Right renal cortex interstitium (tissue), 3 donors: ENCODE results near the gene SFRP5. TPM values are rescaled to one million over a fixed set of nuclear protein-coding genes. Genes with fewer than 3 reads are reported as not detected.

ENCODE experiments used
- DNase-seq, 3 donors: peaks; one replicate each; pipeline ENCODE4 v3.0.0-alpha.2; 2013; ENCODE audit warnings: low read depth in 3 of 3, low spot score in 2 of 3
- polyA plus RNA-seq, 3 donors: library from polyadenylated mRNA; unstranded; fragments of 120-200 nt; gene quantifications; one replicate each; pipeline ENCODE4 v1.2.1, GENCODE V29; 2013; ENCODE audit not compliant: insufficient read length in 3 of 3

Gene SFRP5
- polyA plus RNA-seq, 3 donors, result 0.07 to 0.16 (median 0.08) TPM

DNA sequence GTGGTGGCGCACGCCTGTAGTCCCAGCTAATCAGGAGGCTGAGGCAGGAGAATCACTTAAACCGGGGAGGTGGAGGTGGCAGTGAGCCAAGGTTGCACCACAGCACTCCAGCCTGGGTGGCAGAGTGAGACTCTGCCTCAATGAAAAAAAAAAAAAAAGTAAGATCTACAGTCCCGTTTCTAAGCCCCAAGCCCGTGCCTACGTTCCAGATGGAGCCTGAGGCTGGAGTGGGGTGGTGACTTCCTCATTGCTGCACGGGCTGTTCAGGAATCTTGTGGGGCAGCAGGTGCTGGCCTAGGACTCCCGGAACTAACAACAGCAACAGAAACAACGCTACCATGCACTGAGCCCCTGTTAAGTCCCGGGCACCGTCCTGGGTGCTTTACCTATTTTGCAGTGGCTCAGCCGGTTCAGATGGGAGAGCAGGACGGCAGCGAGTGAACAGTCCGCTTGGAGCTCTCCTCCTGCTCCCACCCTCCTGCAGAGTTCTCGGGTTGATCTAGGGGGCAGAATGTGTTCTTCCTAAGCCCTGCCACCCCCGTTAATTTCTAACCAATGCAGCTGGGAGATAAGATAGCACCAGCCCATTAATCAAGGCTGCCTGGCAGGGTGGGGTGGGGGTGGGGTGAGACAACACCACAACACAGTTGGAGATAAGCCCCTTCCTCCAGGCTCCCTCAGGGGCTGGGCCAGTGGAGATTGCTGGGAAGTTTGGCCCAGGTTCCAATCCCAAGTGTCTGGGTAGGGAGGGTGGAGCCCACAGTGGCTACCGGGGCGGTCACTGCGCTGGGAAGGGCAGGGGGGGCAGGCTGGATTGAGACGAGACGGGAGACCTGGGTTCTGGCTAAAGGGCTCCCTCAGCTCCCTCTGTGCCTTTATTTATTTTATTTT lies 17.0 kb upstream of the SFRP5 start:
- no peak for DNase-seq

DNA sequence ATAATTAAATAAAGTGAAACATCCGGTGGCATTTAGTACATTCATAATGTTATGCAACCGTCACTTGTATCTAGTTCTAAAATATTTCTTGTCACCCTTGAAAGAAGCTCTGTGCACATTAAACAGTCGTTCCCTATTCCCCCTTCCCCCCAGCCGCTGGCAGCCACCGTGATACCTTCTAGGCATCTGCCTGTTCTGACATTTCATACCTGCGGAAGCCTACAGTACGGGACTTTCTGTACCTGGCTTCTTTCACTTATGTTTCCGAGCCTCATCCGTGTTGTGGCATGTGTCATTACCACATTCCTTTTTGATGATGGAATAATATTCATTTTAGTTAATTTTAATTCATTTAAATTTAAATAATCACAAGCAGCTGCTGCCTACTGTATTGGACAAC lies 13.9 kb upstream of the SFRP5 start:
- no peak for DNase-seq

DNA sequence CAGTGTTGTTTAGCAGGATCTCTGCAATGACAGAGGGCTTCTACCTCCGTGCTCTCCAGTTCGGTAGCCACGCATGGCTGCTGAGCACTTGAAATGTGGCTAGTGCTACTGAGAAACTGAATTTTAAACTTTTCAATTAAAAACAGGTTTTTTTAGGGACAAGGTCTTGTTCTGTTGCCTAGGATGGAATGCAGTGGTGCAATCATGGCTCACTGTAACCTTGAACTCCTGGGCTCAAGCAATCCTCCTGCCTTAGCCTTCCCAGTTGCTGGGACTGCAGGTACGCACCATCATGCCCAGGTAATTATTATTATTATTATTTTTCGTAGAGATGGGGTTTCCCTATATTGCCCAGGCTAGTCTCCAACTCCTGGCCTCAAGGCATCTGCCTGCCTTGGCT lies 13.4 kb upstream of the SFRP5 start:
- no peak for DNase-seq

DNA sequence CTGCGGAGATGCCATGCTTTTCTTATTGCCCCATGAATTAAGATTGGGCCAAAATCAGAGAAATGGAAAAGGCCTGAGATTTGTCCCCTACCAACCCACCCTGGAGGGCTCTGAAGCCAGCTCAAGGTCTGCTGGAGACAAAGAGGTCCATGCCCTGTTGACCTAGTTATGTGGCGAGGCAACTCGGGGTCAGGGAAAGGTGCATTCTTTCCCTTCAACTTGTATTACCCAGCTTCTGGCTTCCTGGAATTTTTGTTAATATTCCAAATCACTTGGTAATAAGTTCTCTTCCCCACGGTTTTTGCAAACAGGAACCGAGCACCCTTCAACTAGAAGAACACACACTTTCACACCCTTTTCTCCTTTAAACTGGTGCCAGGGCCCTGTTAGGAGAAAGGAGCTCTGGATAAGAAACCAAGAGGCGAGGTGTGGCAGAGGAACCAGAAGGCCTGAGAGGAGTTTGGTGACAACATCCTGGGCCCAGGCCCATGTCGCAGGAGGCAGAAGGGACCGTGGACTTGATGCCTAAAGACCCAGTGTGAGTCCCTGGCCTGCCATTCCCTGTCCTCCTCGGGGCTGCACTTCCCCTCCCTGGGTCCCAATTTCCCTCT lies 12.5 kb upstream of the SFRP5 start:
- no peak for DNase-seq

DNA sequence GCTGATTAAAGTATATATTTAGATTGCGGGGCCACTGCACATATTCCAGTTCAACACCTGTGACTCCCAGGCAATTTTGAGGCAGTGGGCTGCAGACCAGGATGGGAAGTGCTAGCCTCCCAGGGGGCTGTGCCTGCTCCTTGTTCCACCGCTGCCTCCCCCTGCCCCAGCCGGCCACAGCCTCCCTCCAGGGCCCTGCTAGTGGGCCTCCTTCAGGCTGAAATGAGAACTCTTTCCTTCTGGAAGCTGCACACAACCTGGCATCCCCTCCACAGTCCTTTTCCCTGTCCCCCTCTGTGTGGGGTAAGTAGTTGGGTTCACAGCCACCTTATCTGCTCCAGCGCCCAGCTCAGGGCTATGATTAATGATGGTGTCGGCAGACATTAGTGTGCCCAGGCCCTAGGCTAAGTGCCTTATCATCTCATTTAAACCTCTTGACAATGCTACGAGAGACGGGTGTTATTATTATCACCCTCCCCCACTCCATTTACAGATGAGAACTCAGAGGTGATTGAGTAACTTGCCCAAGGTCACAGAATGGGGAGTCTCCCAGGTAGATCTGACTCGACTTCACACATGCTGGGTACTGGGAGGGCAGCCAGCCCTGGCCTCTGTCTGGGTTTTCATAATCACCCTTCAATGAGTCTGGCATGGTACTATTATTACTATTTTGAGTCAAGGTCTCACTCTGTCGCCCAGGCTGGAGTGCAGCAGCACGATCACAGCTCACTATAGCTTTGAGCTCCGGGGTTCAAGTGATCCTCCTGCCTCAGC lies 10.8 kb upstream of the SFRP5 start:
- no peak for DNase-seq

DNA sequence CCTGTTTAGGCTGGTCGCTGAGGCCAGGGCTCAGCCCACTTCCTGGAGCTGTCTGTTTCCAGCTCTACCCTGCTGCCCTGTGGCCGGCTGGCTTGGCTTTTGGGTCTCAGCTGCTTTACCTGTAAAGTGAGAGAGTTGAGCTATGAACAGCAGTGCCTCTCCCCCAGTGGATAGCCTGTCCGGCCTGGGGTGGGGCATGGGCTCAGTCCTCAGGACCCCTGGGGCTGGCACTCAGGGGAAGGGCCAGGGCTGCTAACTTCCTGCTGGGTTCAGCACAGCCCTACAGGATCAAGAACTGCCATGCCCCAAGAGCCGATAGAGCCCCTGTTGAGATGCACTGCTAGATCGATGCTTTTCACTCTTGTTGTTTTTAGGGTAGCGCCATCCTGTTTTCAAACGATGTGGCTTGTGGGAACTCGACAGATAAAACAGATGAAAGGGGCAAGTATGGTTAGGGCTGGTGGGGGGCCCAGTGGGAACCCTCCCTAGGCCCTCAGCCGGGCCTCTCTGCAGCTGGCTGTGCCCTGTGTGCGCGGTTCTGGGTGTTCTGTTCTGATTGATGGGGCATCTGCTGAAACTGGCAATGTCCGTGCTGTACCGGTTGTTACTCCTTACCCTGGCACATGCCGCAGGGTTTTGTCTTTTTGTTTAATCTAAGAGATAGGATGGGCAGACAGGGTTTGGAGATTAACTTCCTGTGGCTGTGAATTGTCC lies 10.0 kb upstream of the SFRP5 start:
- no peak for DNase-seq

DNA sequence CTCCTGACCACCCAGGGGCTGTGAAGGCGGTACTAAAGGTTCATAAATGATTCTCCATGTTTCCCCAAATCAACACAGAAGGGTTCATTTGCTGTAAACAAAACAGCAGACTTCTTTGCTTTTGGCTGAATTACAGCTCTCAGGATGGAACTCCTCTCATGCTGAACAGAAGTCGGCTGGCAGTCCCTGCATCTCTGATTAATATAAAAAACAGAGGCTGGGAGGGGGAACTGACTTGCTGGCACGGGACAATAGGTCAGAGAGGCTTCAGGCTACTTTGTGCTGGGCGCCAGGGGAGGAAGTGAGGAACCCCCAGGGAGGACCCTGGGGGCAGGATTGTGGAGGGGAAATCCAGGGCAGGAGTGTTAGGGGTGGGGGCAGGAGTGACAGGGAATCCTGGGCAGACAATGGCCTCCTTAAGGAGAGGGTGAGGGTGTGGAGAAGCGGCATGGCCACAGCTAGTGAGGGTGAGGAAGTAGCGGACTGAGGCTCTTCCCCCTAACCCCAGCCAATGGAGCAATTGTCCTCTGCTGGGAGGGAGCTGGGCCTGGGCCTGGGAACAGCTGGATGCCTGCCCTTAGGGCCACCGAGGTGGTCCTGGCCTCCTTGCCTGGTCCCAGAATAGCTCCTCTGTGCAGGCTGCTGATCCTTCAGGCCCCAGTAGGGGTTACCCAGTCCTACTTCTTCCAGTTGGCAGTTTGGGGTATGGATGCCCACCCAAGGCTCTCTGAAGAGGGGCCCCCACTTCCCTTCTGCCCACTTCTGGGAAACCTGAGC lies 9.2 kb upstream of the SFRP5 start:
- no peak for DNase-seq

DNA sequence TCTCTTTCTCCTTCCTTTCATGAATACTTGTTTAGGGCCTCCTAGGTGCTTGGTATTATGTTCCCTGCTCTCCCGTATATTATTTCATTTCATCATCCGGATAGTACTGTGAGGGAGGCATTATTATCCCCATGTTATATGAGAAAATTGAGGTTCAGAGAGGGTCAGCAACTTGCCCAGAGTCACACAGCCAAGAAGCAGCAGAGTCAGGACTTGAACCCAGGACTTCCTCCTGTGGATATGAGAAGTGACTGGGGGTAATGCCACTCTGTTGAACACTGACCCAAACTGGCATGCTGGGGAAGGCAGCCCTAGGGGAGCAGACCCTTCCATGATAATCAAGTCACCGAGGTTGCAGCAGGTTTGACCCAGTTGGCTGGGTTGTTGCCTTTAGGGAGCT lies 8.2 kb upstream of the SFRP5 start:
- no peak for DNase-seq

DNA sequence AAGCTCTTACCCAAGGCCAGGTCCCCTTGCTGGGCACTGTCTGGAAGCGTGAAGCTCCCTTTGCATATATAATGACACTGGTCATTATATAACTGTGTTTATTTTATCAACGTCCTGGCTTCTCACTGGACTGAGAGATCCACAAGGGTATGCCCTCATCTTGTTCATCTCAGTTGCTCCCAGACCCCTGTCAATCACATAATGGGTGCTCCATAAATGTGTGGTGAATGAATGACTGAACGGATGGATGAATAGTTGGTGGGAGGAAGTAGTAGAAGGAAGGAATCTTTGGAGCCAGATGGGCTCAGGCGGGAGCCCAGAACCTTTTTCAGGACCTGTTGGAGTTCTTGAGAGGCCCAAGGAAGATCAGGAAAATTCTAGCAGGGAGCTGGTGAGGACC lies 7.7 kb upstream of the SFRP5 start:
- DNase-seq, result no peak

DNA sequence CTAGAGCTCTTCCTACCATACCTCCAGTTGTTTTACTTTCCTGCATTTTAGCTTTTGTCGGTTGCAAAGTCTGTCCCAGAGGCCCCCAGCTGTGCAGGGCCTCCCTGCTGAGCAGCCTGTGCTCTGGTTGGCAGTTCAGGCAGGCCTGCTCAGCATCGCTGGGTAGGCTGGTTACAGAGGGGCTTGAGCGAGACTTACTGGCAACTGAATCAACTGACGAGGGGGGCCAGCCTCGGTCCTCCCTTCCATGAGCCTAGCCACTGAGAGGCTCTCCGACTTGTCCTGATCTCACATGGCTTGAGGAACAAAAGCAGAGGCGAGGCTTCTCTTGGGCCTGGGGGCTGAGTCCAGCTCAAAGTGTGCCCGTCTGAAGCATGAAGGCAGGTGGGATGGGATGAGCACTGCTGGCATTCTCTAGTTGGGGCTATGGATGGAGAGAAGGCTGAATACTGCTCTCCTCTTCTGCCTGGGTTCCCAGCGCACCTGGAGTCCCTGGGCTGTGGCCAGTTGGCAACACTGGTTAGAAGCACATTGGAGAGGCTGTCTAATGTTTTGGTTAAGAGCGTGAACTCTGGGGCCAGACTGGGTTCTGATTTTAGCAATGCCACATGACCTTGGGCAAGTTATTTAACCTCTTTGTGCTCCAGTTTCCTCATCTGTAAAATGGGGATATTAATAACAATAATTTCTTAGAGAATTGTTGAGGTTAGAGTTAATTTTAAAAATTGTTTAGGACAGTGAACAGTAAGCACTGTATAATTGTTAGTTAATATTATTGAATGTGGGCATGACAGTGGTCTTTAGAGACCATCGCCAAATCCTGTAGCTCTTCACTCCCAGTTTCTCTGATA lies 6.9 kb upstream of the SFRP5 start:
- no peak for DNase-seq

DNA sequence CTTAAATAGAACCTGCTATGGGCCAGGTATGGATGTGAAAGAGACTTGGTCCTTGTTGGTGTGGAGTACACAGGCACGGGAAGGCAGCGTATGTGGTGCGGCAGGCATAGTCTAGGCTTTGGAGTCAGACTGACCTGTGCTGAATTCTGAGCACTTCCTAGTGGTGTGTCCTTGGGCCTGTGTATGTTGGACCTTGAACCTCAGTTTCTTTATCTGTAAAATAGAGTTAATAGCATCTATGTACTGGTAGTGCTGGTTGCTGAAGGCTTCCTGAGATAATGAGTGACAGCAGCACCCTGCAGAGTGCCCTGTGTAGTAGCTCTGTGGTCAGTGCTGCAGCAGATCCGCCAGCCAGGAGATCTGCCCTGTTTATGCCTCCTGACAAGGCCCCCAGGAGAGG lies 5.3 kb upstream of the SFRP5 start:
- DNase-seq, result no peak

DNA sequence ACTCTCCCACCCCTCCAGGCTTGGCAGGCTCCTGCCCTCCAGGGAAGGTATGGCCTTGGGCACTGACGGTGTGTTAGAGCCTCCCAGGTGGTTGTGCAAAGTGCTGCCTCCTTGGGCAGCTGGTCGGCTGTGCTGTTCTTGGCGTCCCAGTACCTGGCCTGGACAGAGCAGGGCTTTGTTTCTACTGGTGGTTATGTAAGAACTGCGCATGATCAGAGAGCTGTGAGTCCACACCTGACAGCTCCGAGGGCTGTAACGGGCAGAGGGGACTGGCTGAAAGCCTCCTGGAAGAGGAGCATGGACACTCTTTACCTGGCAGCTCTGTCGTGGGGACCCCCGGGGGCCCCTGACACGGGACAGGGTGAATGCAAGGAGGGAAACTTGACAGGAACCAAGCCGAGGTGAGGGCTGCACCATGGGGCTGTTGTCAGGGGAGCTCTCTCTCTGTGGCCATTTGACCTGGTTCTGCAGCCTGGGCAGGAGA lies 3.1 kb upstream of the SFRP5 start:
- DNase-seq, result no peak

DNA sequence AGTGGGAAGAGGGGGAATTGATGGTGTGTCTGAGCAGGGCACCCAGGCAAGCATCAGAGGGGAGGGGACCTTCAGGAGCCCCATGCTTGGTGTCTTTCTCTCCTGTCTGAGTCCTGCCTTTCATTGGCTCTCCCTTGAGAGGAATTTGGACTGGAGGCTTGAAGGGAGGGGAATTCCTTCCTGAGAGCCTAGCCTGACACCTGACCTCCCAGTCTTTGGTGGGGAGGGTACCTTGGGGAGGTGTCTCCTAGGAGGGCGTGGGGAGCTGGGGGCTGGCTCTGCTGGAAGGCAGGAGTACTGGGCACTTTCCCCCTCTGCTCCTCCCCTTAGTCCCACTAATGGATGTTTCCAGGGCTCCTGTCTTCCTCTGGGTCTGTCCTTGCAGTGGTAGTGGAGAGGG lies 1.3 kb upstream of the SFRP5 start:
- DNase-seq, result no peak

DNA sequence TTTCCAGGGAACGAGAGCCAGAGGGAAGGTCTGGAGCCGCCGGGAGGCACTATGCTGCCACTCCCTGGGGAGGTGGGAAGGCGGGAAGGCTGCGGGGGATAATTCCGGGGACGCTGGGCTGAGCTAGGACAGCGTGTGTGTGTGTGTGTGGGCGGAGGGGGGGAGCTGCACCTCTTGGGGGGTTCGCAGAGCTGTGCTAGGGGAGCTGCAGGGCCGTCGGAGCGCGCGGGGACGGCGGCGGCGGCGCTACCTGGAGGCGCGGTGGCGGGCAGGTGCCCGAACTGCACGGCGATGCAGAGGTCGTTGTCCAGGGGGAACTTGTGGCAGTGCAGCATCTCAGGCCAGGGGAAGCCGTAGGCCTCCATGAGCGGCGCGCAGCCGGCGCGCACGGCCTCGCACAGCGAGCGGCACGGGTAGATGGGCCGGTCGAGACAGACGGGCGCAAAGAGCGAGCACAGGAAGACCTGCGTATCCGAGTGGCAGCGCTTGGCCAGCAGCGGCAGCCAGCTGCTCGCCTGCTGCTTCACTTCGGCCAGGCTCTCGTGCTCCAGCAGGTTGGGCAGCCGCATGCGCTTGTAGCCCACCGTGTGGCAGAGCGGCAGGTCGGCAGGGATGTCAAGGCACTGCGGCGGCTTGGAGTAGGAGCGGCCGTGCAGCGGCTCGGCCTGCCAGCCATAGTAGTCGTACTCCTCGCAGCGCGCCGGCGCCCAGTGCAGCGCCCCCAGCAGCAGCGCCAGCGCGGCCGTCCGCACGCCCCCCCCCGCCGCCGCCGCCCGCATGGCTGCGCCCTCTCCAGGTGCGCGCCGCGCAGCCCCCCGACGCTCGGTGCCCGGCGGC lies 526 bp downstream of the SFRP5 start:
- no peak for DNase-seq

DNA sequence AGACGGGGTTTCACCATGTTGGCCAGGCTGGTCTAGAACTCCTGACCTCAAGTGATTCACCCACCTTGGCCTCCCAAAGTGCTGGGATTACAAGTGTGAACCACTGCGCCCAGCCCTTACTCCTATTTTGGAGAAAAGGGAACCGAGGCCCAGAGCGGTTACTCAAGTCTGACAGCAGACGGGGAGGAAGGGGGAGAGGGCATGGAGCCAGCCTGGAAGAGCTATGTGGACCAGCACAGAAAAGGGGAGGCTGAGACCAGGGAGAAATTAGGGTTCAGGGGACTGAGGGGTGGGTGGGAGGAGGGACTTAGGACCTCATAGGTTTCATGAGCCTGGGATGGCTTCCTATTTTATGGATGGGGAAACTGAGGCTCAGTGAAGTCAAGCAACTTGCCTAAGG lies 1.5 kb downstream of the SFRP5 start:
- DNase-seq, result no peak

DNA sequence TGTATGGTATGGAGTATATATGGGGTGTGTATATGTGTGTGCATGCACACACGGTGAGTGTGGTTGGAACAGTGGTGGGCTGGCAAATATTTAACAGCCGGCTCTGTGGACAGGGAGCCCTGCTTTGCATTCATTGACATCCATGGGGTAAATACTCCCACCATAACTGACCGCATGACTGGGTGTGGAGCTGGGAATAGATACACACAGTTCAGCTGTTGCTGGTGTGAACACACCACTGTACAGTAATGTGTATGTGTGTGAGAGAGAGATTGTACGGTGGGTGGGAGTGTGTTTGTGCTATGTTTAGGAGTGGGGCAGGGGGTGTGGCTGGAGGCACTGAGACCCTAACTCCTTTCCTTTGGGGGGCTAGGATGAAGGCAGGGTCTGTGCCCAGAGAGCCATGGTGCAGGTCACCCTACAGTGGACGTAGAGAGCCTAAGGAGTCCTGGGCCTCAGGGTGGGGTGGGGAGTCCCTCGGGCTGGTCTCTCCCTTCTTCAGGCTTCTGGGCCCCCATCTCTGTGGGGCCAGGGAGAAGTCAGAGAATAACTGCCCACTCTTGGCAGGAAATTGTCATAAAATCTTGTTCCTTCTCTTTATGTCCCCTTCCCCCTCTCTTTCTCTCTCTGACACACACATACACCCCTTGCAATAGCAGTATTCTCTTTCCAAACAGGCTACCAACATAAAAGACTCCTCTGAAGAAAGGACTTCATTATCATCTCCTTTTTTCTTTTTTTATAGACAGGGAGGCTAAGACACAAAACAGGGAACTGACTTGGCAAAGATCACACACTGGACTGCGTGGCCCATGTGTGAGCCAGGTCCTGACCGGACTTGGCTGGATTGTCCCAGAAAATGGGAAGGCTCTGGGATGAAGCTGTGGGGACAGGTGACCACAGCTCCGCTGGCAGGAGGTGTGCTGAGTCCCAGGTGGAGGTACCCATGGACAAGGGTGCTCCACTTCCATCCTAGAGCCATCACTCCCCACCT lies 3.2 kb downstream of the SFRP5 start:
- DNase-seq, result no peak
